Measurements from ENCODE around the gene EBI3. TPM values are rescaled to one million over a fixed set of nuclear protein-coding genes. Genes with fewer than 3 reads are reported as not detected.
A peak's percentile ranks its signal among the peaks of the same experiment; 100 is the strongest.
"Not testable (repeated sequence)": the region's sequence is repeated elsewhere in the genome, so short reads cannot be mapped to it uniquely, and the experiment has no call there.

The EBI3 gene
- total and polyA plus RNA-seq, 11 donors, result 0.27 to 5.6 (median 0.88) TPM

DNA sequence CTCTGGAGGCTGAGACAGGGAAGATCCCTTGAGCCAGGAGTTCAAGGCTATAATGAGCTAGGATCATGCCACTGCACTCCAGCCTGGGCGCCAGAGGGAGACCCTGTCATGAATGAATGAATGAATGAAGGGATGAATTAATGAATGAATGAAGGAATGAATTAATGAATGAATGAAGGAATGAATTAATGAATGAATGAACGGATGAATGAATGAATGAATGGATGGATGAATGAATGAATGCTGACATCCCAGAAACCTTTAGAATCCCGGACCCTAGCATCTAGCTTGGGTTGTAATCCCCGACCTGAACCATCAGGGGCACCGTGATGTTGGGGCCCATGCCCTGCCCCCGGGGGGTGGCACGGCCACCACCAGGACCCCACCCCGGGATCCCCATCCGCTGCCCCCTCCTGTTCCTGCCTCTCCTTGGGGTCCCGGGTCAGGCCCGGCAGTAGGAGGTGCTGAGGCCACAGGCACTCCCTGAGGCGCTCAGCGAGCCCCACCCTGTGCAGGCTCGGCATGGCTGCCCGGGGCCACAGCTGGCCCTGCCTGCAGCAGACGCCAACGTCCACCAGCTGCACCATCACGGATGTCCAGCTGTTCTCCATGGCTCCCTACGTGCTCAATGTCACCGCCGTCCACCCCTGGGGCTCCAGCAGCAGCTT lies 3.4 kb downstream of the EBI3 start:
- Histone ChIP-seq H3K9me3 (no peaks in the 10 kb centered on the region), H3K4me3 (no peak overlapping the region), H3K27me3 (peaks cover 5 to 68% (median 21%) of the 10 kb centered on the region in 9 donors), H3K36me3 (no peaks in the 10 kb centered on the region), H3K4me1 (peaks cover 0 to 11% (median 0%) of the 10 kb centered on the region in 12 donors), H3K27ac (no peak overlapping the region)
- DNase-seq, result no peak
- no peak for ATAC-seq
- WGBS, 4 donors, result 37 to 55% (median 47%) methylated on average over 12 to 21 of the region's 21 CpGs
- intact Hi-C loops (cut with DNase I), result no loop called here
- TF ChIP-seq, protein P1, sequence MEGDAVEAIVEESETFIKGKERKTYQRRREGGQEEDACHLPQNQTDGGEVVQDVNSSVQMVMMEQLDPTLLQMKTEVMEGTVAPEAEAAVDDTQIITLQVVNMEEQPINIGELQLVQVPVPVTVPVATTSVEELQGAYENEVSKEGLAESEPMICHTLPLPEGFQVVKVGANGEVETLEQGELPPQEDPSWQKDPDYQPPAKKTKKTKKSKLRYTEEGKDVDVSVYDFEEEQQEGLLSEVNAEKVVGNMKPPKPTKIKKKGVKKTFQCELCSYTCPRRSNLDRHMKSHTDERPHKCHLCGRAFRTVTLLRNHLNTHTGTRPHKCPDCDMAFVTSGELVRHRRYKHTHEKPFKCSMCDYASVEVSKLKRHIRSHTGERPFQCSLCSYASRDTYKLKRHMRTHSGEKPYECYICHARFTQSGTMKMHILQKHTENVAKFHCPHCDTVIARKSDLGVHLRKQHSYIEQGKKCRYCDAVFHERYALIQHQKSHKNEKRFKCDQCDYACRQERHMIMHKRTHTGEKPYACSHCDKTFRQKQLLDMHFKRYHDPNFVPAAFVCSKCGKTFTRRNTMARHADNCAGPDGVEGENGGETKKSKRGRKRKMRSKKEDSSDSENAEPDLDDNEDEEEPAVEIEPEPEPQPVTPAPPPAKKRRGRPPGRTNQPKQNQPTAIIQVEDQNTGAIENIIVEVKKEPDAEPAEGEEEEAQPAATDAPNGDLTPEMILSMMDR (IDR thresholded peaks at IDR 0.05), result no peak
- TF ChIP-seq POLR2A (IDR thresholded peaks at IDR 0.05), result no peak

DNA sequence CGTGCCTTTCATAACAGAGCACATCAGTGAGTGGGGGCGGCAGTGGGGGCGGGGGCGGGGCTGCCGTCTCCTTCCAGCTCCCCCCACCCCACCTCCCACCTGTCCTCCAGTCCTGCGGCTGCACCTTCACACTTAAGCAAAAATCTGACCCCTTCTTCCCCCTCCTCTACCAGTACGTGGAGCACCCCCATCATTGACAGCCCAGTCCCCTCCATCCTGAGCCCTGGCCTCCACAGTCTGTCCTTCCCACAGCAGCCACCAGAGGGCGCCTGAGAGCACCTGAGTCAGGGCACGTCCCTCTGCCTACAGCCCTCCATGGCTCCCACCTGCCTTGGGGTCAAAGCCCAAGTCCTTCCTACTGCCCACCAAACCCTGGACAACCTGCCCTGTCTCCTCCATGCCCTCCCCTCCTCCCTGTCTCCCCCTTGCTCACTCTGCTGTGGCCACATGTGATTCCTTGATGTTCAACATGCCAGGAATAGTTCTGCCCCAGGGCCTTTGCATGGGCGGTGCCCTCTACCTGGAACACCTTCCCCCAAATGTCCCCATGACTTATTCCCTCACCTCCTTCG lies 4.0 kb downstream of the EBI3 start:
- ATAC-seq (peak in 2 of 4 donors; percentile 38 to 57), DNase-seq (peak in 4 of 5 donors; percentile 31 to 76 (median 43))
- WGBS, 4 donors, result 32 to 45% (median 37%) methylated on average over 11 of the region's 11 CpGs
- Histone ChIP-seq H3K4me1 (peaks cover 0 to 11% (median 0%) of the 10 kb centered on the region in 12 donors), H3K9me3 (no peaks in the 10 kb centered on the region), H3K4me3 (no peak overlapping the region), H3K27ac (no peak overlapping the region), H3K27me3 (peaks cover 5 to 61% (median 20%) of the 10 kb centered on the region in 9 donors), H3K36me3 (no peaks in the 10 kb centered on the region)
- intact Hi-C loops (cut with DNase I), result no loop called here
- TF ChIP-seq POLR2A (IDR thresholded peaks at IDR 0.05), result no peak
- TF ChIP-seq, protein P1 (IDR thresholded peaks at IDR 0.05), result peak; percentile 21 to 55 (median 39)

DNA sequence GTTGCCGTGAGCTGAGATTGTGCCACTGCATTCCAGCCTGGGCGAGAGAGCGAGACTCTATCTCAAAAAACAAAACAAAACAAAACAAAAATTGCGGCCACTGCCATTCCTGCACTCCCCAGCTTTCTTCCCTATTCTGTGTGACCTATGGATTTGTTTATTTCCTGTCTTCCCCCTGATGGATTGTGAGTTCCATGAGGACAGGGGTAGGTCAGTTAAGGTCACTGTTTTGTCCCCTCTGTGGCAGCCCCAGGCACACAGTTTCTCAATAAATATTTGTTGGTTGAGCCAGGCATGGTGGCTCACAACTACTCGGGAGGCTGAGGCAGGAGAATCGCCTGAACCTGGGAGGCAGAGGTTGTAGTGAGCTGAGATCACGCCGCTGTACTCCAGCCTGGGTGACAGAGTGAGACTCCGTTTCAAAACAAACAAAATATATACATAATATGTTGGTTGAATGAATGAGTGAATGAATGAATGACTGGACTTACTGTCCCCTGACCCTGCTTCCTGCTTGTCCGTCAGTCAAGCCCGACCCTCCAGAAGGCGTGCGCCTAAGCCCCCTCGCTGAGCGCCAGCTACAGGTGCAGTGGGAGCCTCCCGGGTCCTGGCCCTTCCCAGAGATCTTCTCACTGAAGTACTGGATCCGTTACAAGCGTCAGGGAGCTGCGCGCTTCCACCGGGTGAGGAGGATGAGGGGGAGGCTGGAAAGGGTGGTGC lies 5.0 kb downstream of the EBI3 start:
- DNase-seq (no peak), ATAC-seq (no peak)
- no peak overlapping the region for H3K4me3 ChIP-seq
- peaks cover 0 to 4% (median 0%) of the 10 kb centered on the region in 12 donors for H3K4me1 ChIP-seq
- no peak overlapping the region for H3K27ac ChIP-seq
- no peaks in the 10 kb centered on the region for H3K36me3 ChIP-seq
- WGBS, 4 donors, result 48 to 56% (median 51%) methylated on average over 20 to 21 of the region's 21 CpGs
- intact Hi-C loops (cut with DNase I), result no loop called here
- no peak for TF ChIP-seq POLR2A (IDR thresholded peaks at IDR 0.05)
- TF ChIP-seq, protein P1 (IDR thresholded peaks at IDR 0.05), result no peak
- H3K9me3 ChIP-seq, result no peaks in the 10 kb centered on the region
- H3K27me3 ChIP-seq, result peaks cover 2 to 52% (median 14%) of the 10 kb centered on the region in 9 donors

DNA sequence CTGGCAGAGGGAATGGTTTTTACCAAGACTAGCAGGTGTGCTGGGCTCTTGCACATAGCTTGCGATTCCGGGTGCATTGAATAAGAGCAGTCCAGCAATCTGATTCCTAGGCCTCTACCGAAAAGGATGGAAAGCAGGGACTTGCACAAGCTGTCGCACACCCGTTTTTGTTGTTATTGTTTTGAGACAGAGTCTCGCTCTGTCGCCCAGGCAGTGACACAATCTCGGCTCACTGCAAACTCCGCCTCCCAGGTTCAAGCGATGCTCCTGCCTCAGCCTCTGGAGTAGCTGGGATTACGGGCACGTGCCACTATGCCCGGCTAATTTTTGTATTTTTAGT lies 5.5 kb downstream of the EBI3 start:
- intact Hi-C loops (cut with DNase I), result no loop called here
- peaks cover 0 to 47% (median 11%) of the 10 kb centered on the region in 9 donors for H3K27me3 ChIP-seq
- WGBS, 4 donors, result 55 to 76% (median 65%) methylated on average over 12 to 13 of the region's 13 CpGs

DNA sequence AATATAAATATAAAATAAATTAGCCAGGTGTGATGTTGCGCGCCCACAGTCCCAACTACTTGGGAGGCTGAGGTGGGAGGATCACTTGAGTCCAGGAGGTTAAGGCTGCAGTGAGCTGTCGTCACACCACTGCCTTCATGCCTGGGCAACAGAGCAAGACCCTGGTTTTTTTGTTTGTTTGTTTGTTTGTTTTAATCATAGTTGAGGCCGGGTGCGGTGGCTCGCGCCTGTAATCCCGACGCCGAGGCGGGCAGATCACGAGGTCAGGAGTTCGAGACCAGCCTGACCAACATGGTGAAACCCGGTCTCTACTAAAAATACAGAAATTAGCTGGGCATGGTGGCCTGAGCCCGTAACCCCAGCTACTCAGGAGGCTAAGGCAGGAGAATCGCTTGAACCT lies 8.2 kb downstream of the EBI3 start:
- H3K36me3 ChIP-seq; H3K27ac ChIP-seq; intact Hi-C loops (cut with DNase I); DNase-seq; ATAC-seq; H3K4me1 ChIP-seq; H3K4me3 ChIP-seq: not testable (repeated sequence)
- 90 to 94% (median 93%) methylated on average over 16 of the region's 16 CpGs for WGBS, 4 donors
- Histone ChIP-seq H3K9me3 (peaks cover 0 to 16% (median 0%) of the 10 kb centered on the region in 12 donors), H3K27me3 (peaks cover 0 to 22% (median 6%) of the 10 kb centered on the region in 9 donors)

More for the DNA sequence above, 5.5 kb downstream of the EBI3 start:
- Histone ChIP-seq H3K9me3 (no peaks in the 10 kb centered on the region), H3K36me3 (no peaks in the 10 kb centered on the region), H3K27ac (no peak overlapping the region), H3K4me3 (no peak overlapping the region), H3K4me1 (no peaks in the 10 kb centered on the region)
- no peak for ATAC-seq
- TF ChIP-seq POLR2A (IDR thresholded peaks at IDR 0.05), result no peak
- TF ChIP-seq, protein P1 (IDR thresholded peaks at IDR 0.05), result no peak
- DNase-seq, result no peak

Measured in heart left ventricle (tissue), 16 donors.